ENCODE results near the gene SEC24A. TPM values are rescaled to one million over a fixed set of nuclear protein-coding genes. Genes with fewer than 3 reads are reported as not detected.
"Not testable (repeated sequence)": the region's sequence is repeated elsewhere in the genome, so short reads cannot be mapped to it uniquely, and the experiment has no call there.

Gene SEC24A
- total RNA-seq, 1 donor from 2014 or later, result 12.9 TPM

- H3K4me3 ChIP-seq (ENCODE audit: low read depth, low read length), result no peak overlapping the region
- DNase-seq (ENCODE audit: low read depth), result no peak
- no peak for TF ChIP-seq CTCF (conservative IDR thresholded peaks at IDR 0.05; ENCODE audit: low read depth, low read length)
Measured at GRCh38 chr5:134664448-134664847, 15.9 kb downstream of the SEC24A start.

- not testable (repeated sequence) for H3K4me3 ChIP-seq (ENCODE audit: low read depth, low read length); DNase-seq (ENCODE audit: low read depth)
Measured at GRCh38 chr5:134673546-134673945, 25.0 kb downstream of the SEC24A start.

GRCh38 chr5:134677357-134677756, 28.8 kb downstream of the SEC24A start:
- H3K4me3 ChIP-seq (ENCODE audit: low read depth, low read length); DNase-seq (ENCODE audit: low read depth): not testable (repeated sequence)

- not testable (repeated sequence) for H3K4me3 ChIP-seq (ENCODE audit: low read depth, low read length); DNase-seq (ENCODE audit: low read depth)
Measured at GRCh38 chr5:134690144-134690543, 41.6 kb downstream of the SEC24A start.

- no peak for DNase-seq (ENCODE audit: low read depth)
- no peak for TF ChIP-seq CTCF (conservative IDR thresholded peaks at IDR 0.05; ENCODE audit: low read depth, low read length)
- H3K4me3 ChIP-seq (ENCODE audit: low read depth, low read length), result no peak overlapping the region
Measured at GRCh38 chr5:134692722-134693121, 44.1 kb downstream of the SEC24A start.

- no peak overlapping the region for H3K4me3 ChIP-seq (ENCODE audit: low read depth, low read length)
- no peak for DNase-seq (ENCODE audit: low read depth)
- no peak for TF ChIP-seq CTCF (conservative IDR thresholded peaks at IDR 0.05; ENCODE audit: low read depth, low read length)
Measured at GRCh38 chr5:134708301-134708700, 59.7 kb downstream of the SEC24A start.

- H3K4me3 ChIP-seq (ENCODE audit: low read depth, low read length), result no peak overlapping the region
- DNase-seq (ENCODE audit: low read depth), result no peak
- no peak for TF ChIP-seq CTCF (conservative IDR thresholded peaks at IDR 0.05; ENCODE audit: low read depth, low read length)
Measured at GRCh38 chr5:134714120-134714519, 65.5 kb downstream of the SEC24A start.

- H3K4me3 ChIP-seq (ENCODE audit: low read depth, low read length), result no peak overlapping the region
- no peak for DNase-seq (ENCODE audit: low read depth)
- no peak for TF ChIP-seq CTCF (conservative IDR thresholded peaks at IDR 0.05; ENCODE audit: low read depth, low read length)
Measured at GRCh38 chr5:134714541-134714940, 66.0 kb downstream of the SEC24A start.

- not testable (repeated sequence) for DNase-seq (ENCODE audit: low read depth); H3K4me3 ChIP-seq (ENCODE audit: low read depth, low read length)
Measured at GRCh38 chr5:134715466-134715865, 66.9 kb downstream of the SEC24A start.
